ENCODE measurements around the gene CACNA1I.

DNA sequence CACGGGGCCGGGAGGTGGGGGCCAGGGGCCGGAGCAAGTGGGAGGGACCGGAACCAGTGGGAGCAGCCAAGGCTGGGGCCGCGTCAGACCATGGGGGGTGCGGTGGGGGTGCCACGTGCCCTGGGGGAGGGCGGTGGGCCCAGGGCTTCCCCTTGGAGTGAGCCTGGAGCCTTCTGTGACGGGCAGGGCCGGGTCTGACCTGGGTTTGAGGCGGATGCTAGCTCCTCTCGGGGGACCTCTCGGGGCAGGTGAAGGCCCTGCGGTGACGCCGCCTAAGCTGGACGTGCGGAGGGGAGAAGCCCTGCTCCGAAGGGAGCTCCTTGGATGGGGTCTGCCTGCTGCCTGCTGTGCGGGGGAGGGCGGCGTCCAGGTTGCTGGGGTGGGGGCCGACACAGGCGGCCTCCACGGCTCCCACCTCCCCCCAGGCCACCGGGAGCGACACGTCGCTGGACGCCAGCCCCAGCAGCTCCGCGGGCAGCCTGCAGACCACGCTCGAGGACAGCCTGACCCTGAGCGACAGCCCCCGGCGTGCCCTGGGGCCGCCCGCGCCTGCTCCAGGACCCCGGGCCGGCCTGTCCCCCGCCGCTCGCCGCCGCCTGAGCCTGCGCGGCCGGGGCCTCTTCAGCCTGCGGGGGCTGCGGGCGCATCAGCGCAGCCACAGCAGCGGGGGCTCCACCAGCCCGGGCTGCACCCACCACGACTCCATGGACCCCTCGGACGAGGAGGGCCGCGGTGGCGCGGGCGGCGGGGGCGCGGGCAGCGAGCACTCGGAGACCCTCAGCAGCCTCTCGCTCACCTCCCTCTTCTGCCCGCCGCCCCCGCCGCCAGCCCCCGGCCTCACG is 115.0 kb downstream of the CACNA1I start:
- TF ChIP-seq, protein P1, sequence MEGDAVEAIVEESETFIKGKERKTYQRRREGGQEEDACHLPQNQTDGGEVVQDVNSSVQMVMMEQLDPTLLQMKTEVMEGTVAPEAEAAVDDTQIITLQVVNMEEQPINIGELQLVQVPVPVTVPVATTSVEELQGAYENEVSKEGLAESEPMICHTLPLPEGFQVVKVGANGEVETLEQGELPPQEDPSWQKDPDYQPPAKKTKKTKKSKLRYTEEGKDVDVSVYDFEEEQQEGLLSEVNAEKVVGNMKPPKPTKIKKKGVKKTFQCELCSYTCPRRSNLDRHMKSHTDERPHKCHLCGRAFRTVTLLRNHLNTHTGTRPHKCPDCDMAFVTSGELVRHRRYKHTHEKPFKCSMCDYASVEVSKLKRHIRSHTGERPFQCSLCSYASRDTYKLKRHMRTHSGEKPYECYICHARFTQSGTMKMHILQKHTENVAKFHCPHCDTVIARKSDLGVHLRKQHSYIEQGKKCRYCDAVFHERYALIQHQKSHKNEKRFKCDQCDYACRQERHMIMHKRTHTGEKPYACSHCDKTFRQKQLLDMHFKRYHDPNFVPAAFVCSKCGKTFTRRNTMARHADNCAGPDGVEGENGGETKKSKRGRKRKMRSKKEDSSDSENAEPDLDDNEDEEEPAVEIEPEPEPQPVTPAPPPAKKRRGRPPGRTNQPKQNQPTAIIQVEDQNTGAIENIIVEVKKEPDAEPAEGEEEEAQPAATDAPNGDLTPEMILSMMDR (IDR thresholded peaks at IDR 0.05) = no peak
- TF ChIP-seq POLR2A (IDR thresholded peaks at IDR 0.05) = no peak
